Measurements from ENCODE around the gene TOR3A.

DNA sequence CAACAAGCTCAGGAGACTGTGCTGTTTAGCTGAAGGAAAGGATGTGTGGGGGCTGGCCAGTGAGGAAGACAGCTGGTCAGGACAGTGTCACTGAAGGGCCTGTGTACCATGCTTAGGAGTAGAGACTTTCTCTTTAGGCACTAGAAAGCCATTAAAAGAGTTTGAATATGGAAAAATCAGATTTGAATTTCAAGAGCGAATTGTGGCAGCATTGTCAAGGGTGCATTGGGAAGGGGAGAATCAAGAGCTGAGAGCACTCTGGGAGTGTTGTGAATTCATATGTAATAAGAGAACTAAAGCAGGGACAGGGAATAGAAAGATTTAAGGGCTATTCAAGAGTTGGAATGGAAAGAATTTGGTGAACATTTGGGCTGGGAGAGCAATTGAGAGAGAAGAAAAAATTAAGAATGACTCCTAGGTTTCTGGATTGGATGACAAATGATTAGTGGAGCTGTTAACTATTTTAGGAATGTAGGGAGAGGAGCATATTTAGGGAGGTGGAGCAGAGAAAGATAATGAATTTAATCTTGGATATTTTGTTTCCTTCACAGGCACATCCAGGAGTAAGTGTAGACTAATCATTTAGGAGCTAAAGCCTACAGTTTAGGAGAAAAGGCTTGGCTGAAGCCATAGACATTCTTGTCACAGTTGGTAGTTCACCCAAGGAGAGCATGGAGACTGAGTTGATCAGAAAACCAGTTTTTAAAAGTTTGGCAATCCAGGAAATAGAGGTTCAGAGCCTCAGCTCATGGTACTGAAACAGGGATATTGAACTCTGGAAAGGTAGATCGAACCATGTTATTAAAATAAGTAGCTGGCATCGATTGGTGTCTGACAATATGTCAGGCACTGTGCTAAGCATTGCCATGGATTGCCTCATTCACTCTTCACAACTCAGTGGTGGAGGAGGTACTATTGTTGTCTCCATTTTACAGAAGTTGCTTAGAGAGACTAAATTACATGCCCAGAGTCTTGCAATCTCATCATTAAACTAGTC is 23.1 kb upstream of the TOR3A start:
- TF ChIP-seq, protein P1, sequence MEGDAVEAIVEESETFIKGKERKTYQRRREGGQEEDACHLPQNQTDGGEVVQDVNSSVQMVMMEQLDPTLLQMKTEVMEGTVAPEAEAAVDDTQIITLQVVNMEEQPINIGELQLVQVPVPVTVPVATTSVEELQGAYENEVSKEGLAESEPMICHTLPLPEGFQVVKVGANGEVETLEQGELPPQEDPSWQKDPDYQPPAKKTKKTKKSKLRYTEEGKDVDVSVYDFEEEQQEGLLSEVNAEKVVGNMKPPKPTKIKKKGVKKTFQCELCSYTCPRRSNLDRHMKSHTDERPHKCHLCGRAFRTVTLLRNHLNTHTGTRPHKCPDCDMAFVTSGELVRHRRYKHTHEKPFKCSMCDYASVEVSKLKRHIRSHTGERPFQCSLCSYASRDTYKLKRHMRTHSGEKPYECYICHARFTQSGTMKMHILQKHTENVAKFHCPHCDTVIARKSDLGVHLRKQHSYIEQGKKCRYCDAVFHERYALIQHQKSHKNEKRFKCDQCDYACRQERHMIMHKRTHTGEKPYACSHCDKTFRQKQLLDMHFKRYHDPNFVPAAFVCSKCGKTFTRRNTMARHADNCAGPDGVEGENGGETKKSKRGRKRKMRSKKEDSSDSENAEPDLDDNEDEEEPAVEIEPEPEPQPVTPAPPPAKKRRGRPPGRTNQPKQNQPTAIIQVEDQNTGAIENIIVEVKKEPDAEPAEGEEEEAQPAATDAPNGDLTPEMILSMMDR (IDR thresholded peaks at IDR 0.05): no peak
- TF ChIP-seq EZH2 (IDR thresholded peaks at IDR 0.05; ENCODE audit: borderline replicate concordance, insufficient read depth, low read depth, low read length, poor library complexity, severe bottlenecking): no peak

Measured in B cell (primary cell).